H1 (cell line): ENCODE results near the gene LRRC45. TPM values are rescaled to one million over a fixed set of nuclear protein-coding genes. Genes with fewer than 3 reads are reported as not detected.

Experiments
- CTCF ChIA-PET: fragments of 300-600 bp; sonication (Branson Sonifier 250); formaldehyde crosslinking; loops from one replicate; lab custom pipeline; 2021; ENCODE audit not compliant: partially characterized antibody; lab: Charles Lee
- POLR2A ChIA-PET: fragments of 300-600 bp; sonication (Branson Sonifier 250); formaldehyde crosslinking; loops from one replicate; lab custom pipeline; 2021; ENCODE audit warnings: inconsistent platforms; ENCODE audit not compliant: partially characterized antibody; lab: Charles Lee
- DNase-seq, 2 experiments: peaks; one replicate each; pipeline versions ENCODE4 v3.0.0 to v3.0.0-alpha.2; 2010 to 2022; ENCODE audit warnings: low spot score in 2 of 2, low read depth in 1 of 2, mixed read lengths in 1 of 2
- FAIRE-seq: peaks from 2 replicates; lab custom pipeline; 2011; peaks lifted over from hg19 to GRCh38; lab: Jason Lieb, UNC
- H2AFZ ChIP-seq: 2 replicates; pipeline ENCODE4 v1.8.1; 2012; ENCODE audit warnings: low read length, inconsistent platforms
- H2AK5ac ChIP-seq: 2 replicates; pipeline ENCODE4 v1.6.1; 2013; ENCODE audit warnings: low read depth, low read length
- H2BK120ac ChIP-seq: replicated peaks from 2 replicates; pipeline ENCODE3; 2013; ENCODE audit warnings: low read depth, low read length, inconsistent platforms
- H2BK12ac ChIP-seq: 2 replicates; pipeline ENCODE4 v1.6.1; 2013; ENCODE audit warnings: low read depth, low read length
- H2BK15ac ChIP-seq: 2 replicates; pipeline ENCODE4 v1.6.1; 2013; ENCODE audit warnings: low read length
- H2BK20ac ChIP-seq: 2 replicates; pipeline ENCODE4 v1.6.1; 2013; ENCODE audit warnings: low read length
- H2BK5ac ChIP-seq: 2 replicates; pipeline ENCODE4 v1.6.1; 2013; ENCODE audit warnings: low read depth, low read length
- H3K14ac ChIP-seq: 2 replicates; pipeline ENCODE4 v1.6.1; 2013; ENCODE audit warnings: inconsistent platforms; ENCODE audit not compliant: insufficient read length
- H3K18ac ChIP-seq: 2 replicates; pipeline ENCODE4 v1.6.1; 2013; ENCODE audit warnings: low read length; ENCODE audit errors: extremely low read depth
- H3K23ac ChIP-seq: 2 replicates; pipeline ENCODE4 v1.6.1; 2013; ENCODE audit warnings: inconsistent platforms; ENCODE audit not compliant: insufficient read length
- H3K23me2 ChIP-seq: 2 replicates; pipeline ENCODE4 v1.6.1; 2013; ENCODE audit warnings: low read depth, low read length
- H3K27ac ChIP-seq: 2 replicates; pipeline ENCODE4 v1.6.1; 2011; ENCODE audit warnings: low read depth, low read length, inconsistent platforms
- H3K27me3 ChIP-seq, 4 experiments: replicated peaks in 1 of 4; 1 replicate in 1 of 4; 2 replicates in 3 of 4; pipeline versions ENCODE4 v1.6.1 to v1.8.1; 2011 to 2013; ENCODE audit warnings: low read length in 3 of 4, mild to moderate bottlenecking in 3 of 4, inconsistent platforms in 2 of 4, mixed read lengths in 2 of 4, moderate library complexity in 1 of 4; ENCODE audit not compliant: control insufficient read depth in 3 of 4, insufficient read depth in 3 of 4; ENCODE audit errors: extremely low read depth in 1 of 4
- H3K36me3 ChIP-seq, 4 experiments: 2 replicates each; pipeline versions ENCODE4 v1.6.1 to v1.8.1; 2011 to 2013; ENCODE audit warnings: mild to moderate bottlenecking in 4 of 4, low read length in 3 of 4, moderate library complexity in 2 of 4, control low read depth in 1 of 4, inconsistent platforms in 1 of 4; ENCODE audit not compliant: insufficient read depth in 4 of 4, control insufficient read depth in 2 of 4
- H3K4ac ChIP-seq: replicated peaks from 2 replicates; pipeline ENCODE3; 2013; ENCODE audit warnings: low read length, low read depth, mixed read lengths, inconsistent platforms; ENCODE audit not compliant: insufficient read length
- H3K4me1 ChIP-seq, 4 experiments: replicated peaks in 1 of 4; 1 replicate in 1 of 4; 2 replicates in 3 of 4; pipeline versions ENCODE4 v1.6.1 to v1.8.1; 2011 to 2013; ENCODE audit warnings: low read length in 3 of 4, inconsistent platforms in 2 of 4, mixed read lengths in 1 of 4; ENCODE audit not compliant: insufficient read depth in 4 of 4, control insufficient read depth in 3 of 4
- H3K4me2 ChIP-seq, 2 experiments: 2 replicates each; pipeline versions ENCODE4 v1.6.1 to v1.8.1; 2011 to 2013; ENCODE audit warnings: low read depth in 2 of 2, low read length in 2 of 2, control low read depth in 1 of 2, inconsistent platforms in 1 of 2, mild to moderate bottlenecking in 1 of 2; ENCODE audit not compliant: insufficient read depth in 1 of 2
- H3K4me3 ChIP-seq, 4 experiments: fragments of 200-600, 300-600 bp in 1 of 4; sonication (generic), shearing (Covaris generic), sonication (Bioruptor Twin) in 1 of 4; 2 replicates each; pipeline versions ENCODE4 v1.5.1 to v1.8.1; 2011 to 2016; ENCODE audit warnings: low read length in 4 of 4, low read depth in 3 of 4, control low read depth in 2 of 4, inconsistent platforms in 2 of 4, mild to moderate bottlenecking in 2 of 4, mixed read lengths in 1 of 4, moderate library complexity in 1 of 4; ENCODE audit not compliant: insufficient read depth in 2 of 4; ENCODE audit errors: extremely low read depth in 1 of 4
- H3K56ac ChIP-seq: replicated peaks from 2 replicates; pipeline ENCODE3; 2013; ENCODE audit warnings: low read depth, mild to moderate bottlenecking, mixed read lengths, low read length, inconsistent platforms; ENCODE audit not compliant: insufficient read length
- H3K79me1 ChIP-seq: 2 replicates; pipeline ENCODE4 v1.6.1; 2013; ENCODE audit warnings: low read depth, low read length, control low read depth
- H3K79me2 ChIP-seq, 2 experiments: 2 replicates each; pipeline versions ENCODE4 v1.6.1 to v1.8.1; 2012 to 2013; ENCODE audit warnings: low read length in 2 of 2, mild to moderate bottlenecking in 2 of 2, inconsistent platforms in 1 of 2; ENCODE audit not compliant: insufficient read depth in 2 of 2, control insufficient read depth in 1 of 2
- H3K9ac ChIP-seq, 4 experiments: replicated peaks in 1 of 4; 1 replicate in 1 of 4; 2 replicates in 3 of 4; pipeline versions ENCODE4 v1.6.1 to v1.8.1; 2011 to 2013; ENCODE audit warnings: low read depth in 3 of 4, low read length in 3 of 4, control low read depth in 2 of 4, mild to moderate bottlenecking in 2 of 4, moderate library complexity in 2 of 4, inconsistent platforms in 1 of 4; ENCODE audit errors: extremely low read depth in 1 of 4
- H3K9me3 ChIP-seq, 2 experiments: 2 replicates each; pipeline versions ENCODE4 v1.6.1 to v1.8.1; 2012 to 2013; ENCODE audit warnings: mild to moderate bottlenecking in 2 of 2, moderate library complexity in 2 of 2, control low read depth in 1 of 2, inconsistent platforms in 1 of 2, low read depth in 1 of 2, low read length in 1 of 2, mixed read lengths in 1 of 2; ENCODE audit not compliant: insufficient read depth in 2 of 2
- H4K20me1 ChIP-seq, 2 experiments: replicated peaks in 1 of 2; 2 replicates each; pipeline versions ENCODE3 to v1.8.1; 2011 to 2013; ENCODE audit warnings: inconsistent platforms in 2 of 2, low read length in 2 of 2, mild to moderate bottlenecking in 1 of 2; ENCODE audit not compliant: insufficient read depth in 2 of 2, control insufficient read depth in 1 of 2
- H4K5ac ChIP-seq: 2 replicates; pipeline ENCODE4 v1.6.1; 2013; ENCODE audit warnings: low read length, low read depth, mixed read lengths, inconsistent platforms; ENCODE audit not compliant: insufficient read length
- H4K8ac ChIP-seq: 2 replicates; pipeline ENCODE4 v1.8.0; 2013; ENCODE audit warnings: mild to moderate bottlenecking, moderate library complexity, low read length, inconsistent platforms; ENCODE audit not compliant: insufficient read depth; ENCODE audit errors: extremely low read depth
- H4K91ac ChIP-seq: replicated peaks from 2 replicates; pipeline ENCODE3; 2013; ENCODE audit warnings: low read length, mixed read lengths, inconsistent platforms; ENCODE audit not compliant: insufficient read length
- CTCF ChIP-seq, 3 experiments: IDR thresholded peaks; 1 replicate in 2 of 3; 2 replicates in 1 of 3; pipeline versions ENCODE4 v1.5.1 to v1.6.1; 2011; ENCODE audit warnings: low read length in 3 of 3, mild to moderate bottlenecking in 3 of 3, inconsistent platforms in 2 of 3, low read depth in 1 of 3, moderate library complexity in 1 of 3; ENCODE audit not compliant: insufficient read depth in 1 of 3; ENCODE audit errors: control extremely low read depth in 1 of 3
- HDAC6 ChIP-seq: IDR thresholded peaks from one replicate; pipeline ENCODE4 v1.7.1; 2012; ENCODE audit warnings: low read depth, mild to moderate bottlenecking, inconsistent platforms, low read length, moderate library complexity
- NANOG ChIP-seq: IDR thresholded peaks from 2 replicates; pipeline ENCODE4 v1.6.1; 2011; ENCODE audit warnings: low read length, low read depth, mild to moderate bottlenecking, inconsistent platforms; ENCODE audit not compliant: insufficient read depth, poor library complexity, severe bottlenecking
- NRF1 ChIP-seq: IDR thresholded peaks from 2 replicates; pipeline ENCODE4 v1.6.1; 2011; ENCODE audit warnings: mild to moderate bottlenecking, low read depth, low read length, improper control_type of control experiment
- RAD21 ChIP-seq, 2 experiments: IDR thresholded peaks in 1 of 2; conservative IDR thresholded peaks in 1 of 2; 2 replicates each; pipeline ENCODE4 v1.6.1; 2011; ENCODE audit warnings: low read depth in 2 of 2, low read length in 2 of 2, improper control_type of control experiment in 1 of 2, inconsistent platforms in 1 of 2, mild to moderate bottlenecking in 1 of 2, moderate library complexity in 1 of 2
- RNF2 ChIP-seq: fragments of 200-900, 300-1000 bp; sonication (generic); IDR thresholded peaks from 2 replicates; pipeline ENCODE4 v1.7.1; 2016; ENCODE audit warnings: borderline replicate concordance, low read depth, mild to moderate bottlenecking, antibody characterized with exemption, low read length; ENCODE audit not compliant: poor library complexity, severe bottlenecking; ENCODE audit errors: missing control alignments
- TAF1 ChIP-seq: IDR thresholded peaks from 2 replicates; pipeline ENCODE4 v1.6.1; 2011; ENCODE audit warnings: mild to moderate bottlenecking, low read depth, low read length
- TAF7 ChIP-seq: optimal IDR thresholded peaks from 2 replicates; pipeline ENCODE3; 2011; ENCODE audit warnings: low read depth, mild to moderate bottlenecking, inconsistent platforms, low read length, moderate library complexity, borderline replicate concordance
- WGBS, 2 experiments: shearing (Covaris generic) in 1 of 2; methylation state at CpG; one replicate each; pipeline versions ENCODE4 v1.1.6 to v1.1.7; 2013 to 2015; ENCODE audit warnings: low lambda C conversion rate in 2 of 2, mixed read lengths in 2 of 2, inconsistent platforms in 1 of 2, low coverage in 1 of 2, missing lambda C conversion rate in 1 of 2; ENCODE audit not compliant: insufficient replicate concordance in 2 of 2, insufficient coverage in 1 of 2, insufficient read length in 1 of 2; ENCODE audit errors: extremely low coverage in 1 of 2, missing lambda C conversion rate in 1 of 2; 5-methylcytosine and 5-hydroxymethylcytosine counted together
- polyA plus RNA-seq, 7 experiments: library from polyadenylated mRNA; depleted of rRNA in 3 of 7; stranded (reverse) in 5 of 7; unstranded in 2 of 7; fragments of >200 nt in 5 of 7; fragments of 200-250 nt in 2 of 7; gene quantifications; 1 replicate in 5 of 7; 2 replicates in 1 of 7; 4 replicates in 1 of 7; pipeline versions ENCODE4 v1.2.1 to v1.2.3, GENCODE V29; 2011 to 2013; ENCODE audit warnings: missing spikeins in 2 of 7, mixed read lengths in 2 of 7
- total RNA-seq: library from RNA; stranded (reverse); fragmentation: NEBNext Ultra II Directional; extraction: Animal tissue kit (Norgen Biotek cat#: 25700); gene quantifications from 2 replicates; pipeline ENCODE4 v1.2.1, GENCODE V29; 2021

The LRRC45 gene
- total and polyA plus RNA-seq, 2 of the 8 experiments (the other 6 are each of a cell fraction or from before 2014, with no cell fraction given): 11.5 to 29.0 TPM

GRCh38 chr17:82047914-82048570 is 24.9 kb downstream of the LRRC45 start:
- POLR2A ChIA-PET: interaction anchor here (0.7 to 1.3 kb wide), 4 partner anchors 9 to 41 kb away, joined by 3 to 6 read pairs (median 4); partner anchors contain the start of gene RAC3
- FAIRE-seq: no peak
- TF ChIP-seq TAF1 (no peak), RAD21 (IDR thresholded peaks at IDR 0.05 in 1 of 2, conservative IDR thresholded peaks at IDR 0.05 in 1 of 2; ENCODE audit: low read depth in 2 of 2, low read length in 2 of 2) (no peak), RNF2 (no peak), HDAC6 (no peak), NANOG (no peak), CTCF (IDR thresholded peaks at IDR 0.05; ENCODE audit: control extremely low read depth in 1 of 3, insufficient read depth in 1 of 3, low read depth in 1 of 3, low read length in 3 of 3) (no peak), TAF7 (no peak), NRF1 (no peak)

More at GRCh38 chr17:82047914-82048570, 24.9 kb downstream of the LRRC45 start:
- H3K4me2 ChIP-seq: no peak overlapping the region
- no peak overlapping the region for H2BK5ac ChIP-seq
- H3K27me3 ChIP-seq: no peaks in the 10 kb centered on the region; a peak in 1 of 7 replicates
- H3K9ac ChIP-seq: no peak overlapping the region
- H2BK12ac ChIP-seq: no peak overlapping the region
- no peak overlapping the region for H2AK5ac ChIP-seq
- peaks cover 6% of the 10 kb centered on the region; the same call in 1 of the 2 replicates for H3K79me1 ChIP-seq
- DNase-seq: no peak
- H3K36me3 ChIP-seq: peaks cover 0 to 8% (median 2%) of the 10 kb centered on the region in 4 experiments; a peak in 3 of 8 replicates
- peaks cover 6% of the 10 kb centered on the region; the same call in 1 of the 2 replicates for H3K23me2 ChIP-seq
- H2BK120ac ChIP-seq: no peak overlapping the region
- H3K14ac ChIP-seq: no peak overlapping the region
- no peak overlapping the region; the same call in 1 of the 2 replicates for H4K8ac ChIP-seq
- no peak overlapping the region for H3K56ac ChIP-seq
- peaks cover under 1 to 7% of the 10 kb centered on the region in 2 experiments for H4K20me1 ChIP-seq
- no peak overlapping the region for H3K4ac ChIP-seq
- H4K5ac ChIP-seq: no peak overlapping the region
- H4K91ac ChIP-seq: no peak overlapping the region
- no peak overlapping the region for H3K4me3 ChIP-seq
- no peak overlapping the region for H3K23ac ChIP-seq
- H2BK20ac ChIP-seq: no peak overlapping the region
- no peak overlapping the region for H2BK15ac ChIP-seq
- no peak overlapping the region for H3K18ac ChIP-seq
- WGBS, 2 experiments: 89% methylated on average over 24 of the region's 25 CpGs; no CpG with 5 or more reads in 1 of the 2 experiments
- peaks cover 0 to 20% (median 11%) of the 10 kb centered on the region in 4 experiments; a peak in 5 of 7 replicates for H3K4me1 ChIP-seq
- H3K79me2 ChIP-seq: peaks cover 0 to 9% of the 10 kb centered on the region in 2 experiments; a peak in 1 of 4 replicates
- no peak overlapping the region for H3K27ac ChIP-seq
- no peaks in the 10 kb centered on the region for H3K9me3 ChIP-seq
- no peak overlapping the region for H2AFZ ChIP-seq
- CTCF ChIA-PET: interaction anchor here (0.8 kb wide), 1 partner anchor 17 kb away, joined by 3 read pairs; no protein-coding TSS in a partner anchor
